Ovary (tissue), 3 donors: ENCODE data around the gene CHKA.

Source experiments
- POLR2A ChIP-seq: fragments of 450-650 bp; IDR thresholded peaks from one replicate; pipeline ENCODE4 v1.6.1; 2017; ENCODE audit warnings: antibody characterized with exemption, mild to moderate bottlenecking, moderate library complexity
- TF ChIP-seq, protein P1 (sequence below), 3 donors: fragments of 450-650 bp in 2 of 3; fragments of 200-600 bp in 1 of 3; IDR thresholded peaks; one replicate each; pipeline versions ENCODE4 v1.5.1 to v1.8.0; 2016 to 2022; ENCODE audit warnings: antibody characterized with exemption in 3 of 3, mild to moderate bottlenecking in 1 of 3
- donor health status: DM: no; HTN: no; CAD: no.

DNA sequence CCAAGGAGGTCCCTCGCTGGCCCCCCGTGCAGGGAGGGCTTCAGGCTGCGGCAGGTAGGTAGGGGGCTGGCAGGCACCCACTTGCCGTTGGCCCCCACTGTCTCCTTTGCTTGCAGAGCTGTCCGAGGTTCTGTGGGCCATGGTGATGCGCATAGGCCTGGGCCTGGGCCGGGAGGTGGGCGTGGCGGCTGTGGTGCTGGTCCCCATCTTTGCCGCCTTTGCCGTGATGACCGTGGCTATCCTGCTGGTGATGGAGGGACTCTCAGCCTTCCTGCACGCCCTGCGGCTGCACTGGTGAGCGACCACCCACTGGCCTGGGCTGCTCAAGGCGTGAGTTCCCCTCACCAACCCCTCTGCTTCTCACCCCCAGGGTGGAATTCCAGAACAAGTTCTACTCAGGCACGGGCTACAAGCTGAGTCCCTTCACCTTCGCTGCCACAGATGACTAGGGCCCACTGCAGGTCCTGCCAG lies 70.8 kb downstream of the CHKA start:
- TF ChIP-seq, protein P1, sequence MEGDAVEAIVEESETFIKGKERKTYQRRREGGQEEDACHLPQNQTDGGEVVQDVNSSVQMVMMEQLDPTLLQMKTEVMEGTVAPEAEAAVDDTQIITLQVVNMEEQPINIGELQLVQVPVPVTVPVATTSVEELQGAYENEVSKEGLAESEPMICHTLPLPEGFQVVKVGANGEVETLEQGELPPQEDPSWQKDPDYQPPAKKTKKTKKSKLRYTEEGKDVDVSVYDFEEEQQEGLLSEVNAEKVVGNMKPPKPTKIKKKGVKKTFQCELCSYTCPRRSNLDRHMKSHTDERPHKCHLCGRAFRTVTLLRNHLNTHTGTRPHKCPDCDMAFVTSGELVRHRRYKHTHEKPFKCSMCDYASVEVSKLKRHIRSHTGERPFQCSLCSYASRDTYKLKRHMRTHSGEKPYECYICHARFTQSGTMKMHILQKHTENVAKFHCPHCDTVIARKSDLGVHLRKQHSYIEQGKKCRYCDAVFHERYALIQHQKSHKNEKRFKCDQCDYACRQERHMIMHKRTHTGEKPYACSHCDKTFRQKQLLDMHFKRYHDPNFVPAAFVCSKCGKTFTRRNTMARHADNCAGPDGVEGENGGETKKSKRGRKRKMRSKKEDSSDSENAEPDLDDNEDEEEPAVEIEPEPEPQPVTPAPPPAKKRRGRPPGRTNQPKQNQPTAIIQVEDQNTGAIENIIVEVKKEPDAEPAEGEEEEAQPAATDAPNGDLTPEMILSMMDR (IDR thresholded peaks at IDR 0.05): no peak
- TF ChIP-seq POLR2A: no peak
